Peyer's patch (tissue), 4 donors: ENCODE measurements around the gene KLHL36.
"Not testable (repeated sequence)": the region's sequence is repeated elsewhere in the genome, so short reads cannot be mapped to it uniquely, and the experiment has no call there.

ENCODE experiments used
- CTCF ChIP-seq, 6 experiments: fragments of 450-650 bp in 4 of 6; fragments of 200-600 bp in 2 of 6; sonication (generic) in 1 of 6; IDR thresholded peaks; one replicate each; pipeline ENCODE4 v1.5.1; 2017 to 2019; ENCODE audit warnings: antibody characterized with exemption in 6 of 6, mild to moderate bottlenecking in 3 of 6, moderate library complexity in 1 of 6
- POLR2A ChIP-seq, 2 donors: fragments of 450-650 bp; IDR thresholded peaks; one replicate each; pipeline ENCODE4 v1.5.1; 2017; ENCODE audit warnings: antibody characterized with exemption in 2 of 2, mild to moderate bottlenecking in 2 of 2, moderate library complexity in 2 of 2

GRCh38 chr16:84632862-84633261, 15.4 kb upstream of the KLHL36 start:
- TF ChIP-seq CTCF, POLR2A (IDR thresholded peaks at IDR 0.05): not testable (repeated sequence)
